GM12878 (cell line): ENCODE results near the gene BBC3. TPM values are rescaled to one million over a fixed set of nuclear protein-coding genes. Genes with fewer than 3 reads are reported as not detected.
A peak's percentile ranks its signal among the peaks of the same experiment; 100 is the strongest.

ENCODE experiments used
- ASH2L ChIP-seq: fragments of 300-600, 200-600 bp; sonication (generic); IDR thresholded peaks from 2 replicates; pipeline ENCODE4 v1.6.1; 2017; ENCODE audit warnings: low read depth, mild to moderate bottlenecking, borderline replicate concordance
- CREM ChIP-seq: IDR thresholded peaks from 2 replicates; pipeline ENCODE4 v1.6.1; 2014; ENCODE audit warnings: antibody characterized with exemption, low read depth
- MEF2A ChIP-seq: IDR thresholded peaks from 2 replicates; pipeline ENCODE4 v1.6.1; 2011; ENCODE audit warnings: low read depth, mild to moderate bottlenecking, low read length, moderate library complexity; ENCODE audit not compliant: insufficient read depth
- MTA2 ChIP-seq: fragments of 450-650 bp; IDR thresholded peaks from 2 replicates; pipeline ENCODE4 v1.6.1; 2016; ENCODE audit warnings: low read depth, mild to moderate bottlenecking, moderate library complexity
- NR2C1 ChIP-seq: fragments of 450-650 bp; IDR thresholded peaks from 2 replicates; pipeline ENCODE4 v1.6.1; 2017; ENCODE audit warnings: antibody characterized with exemption, mild to moderate bottlenecking, moderate library complexity
- PAX5 ChIP-seq: IDR thresholded peaks from 2 replicates; pipeline ENCODE4 v1.6.1; 2011; ENCODE audit warnings: low read depth, low read length, borderline replicate concordance
- PML ChIP-seq: IDR thresholded peaks from 2 replicates; pipeline ENCODE4 v1.6.1; 2012; ENCODE audit warnings: low read length, inconsistent platforms
- RAD21 ChIP-seq: IDR thresholded peaks from 2 replicates; pipeline ENCODE4 v1.6.1; 2011; ENCODE audit warnings: mild to moderate bottlenecking, low read depth, low read length, moderate library complexity; ENCODE audit not compliant: insufficient read depth
- RAD51 ChIP-seq: fragments of 450-650 bp; IDR thresholded peaks from 2 replicates; pipeline ENCODE4 v1.6.1; 2016; ENCODE audit warnings: moderate library complexity, mild to moderate bottlenecking, inconsistent platforms
- RCOR1 ChIP-seq: conservative IDR thresholded peaks from 2 replicates; pipeline ENCODE4 v1.6.1; 2012; ENCODE audit warnings: low read depth, low read length, improper control_type of control experiment
- SMC3 ChIP-seq: IDR thresholded peaks from 2 replicates; pipeline ENCODE4 v1.6.1; 2011; ENCODE audit warnings: low read length, improper control_type of control experiment, borderline replicate concordance
- SP1 ChIP-seq: IDR thresholded peaks from one replicate; pipeline ENCODE4 v1.6.1; 2011; ENCODE audit warnings: low read depth, low read length
- SREBF1 ChIP-seq: IDR thresholded peaks from 2 replicates; pipeline ENCODE4 v1.6.1; 2012; ENCODE audit warnings: mild to moderate bottlenecking, low read length
- TARDBP ChIP-seq: IDR thresholded peaks from 2 replicates; pipeline ENCODE4 v1.6.1; 2016; ENCODE audit warnings: borderline replicate concordance
- ZNF24 ChIP-seq: fragments of 450-650 bp; IDR thresholded peaks from 2 replicates; pipeline ENCODE4 v1.6.1; 2017; ENCODE audit warnings: antibody characterized with exemption, mild to moderate bottlenecking
- ZNF274 ChIP-seq: IDR thresholded peaks from one replicate; pipeline ENCODE4 v1.8.0; 2011; ENCODE audit not compliant: insufficient read length, insufficient read depth
- ZNF384 ChIP-seq: IDR thresholded peaks from 2 replicates; pipeline ENCODE4 v1.6.1; 2012; ENCODE audit warnings: low read depth, mild to moderate bottlenecking, low read length, improper control_type of control experiment, borderline replicate concordance
- polyA plus RNA-seq, 11 experiments: library from polyadenylated mRNA; depleted of rRNA in 4 of 11; unstranded in 6 of 11; stranded (reverse) in 5 of 11; fragments of >200 nt; fragmentation: Nextera tagmentation in 4 of 11; fragmentation: Illumina TruSeq in 1 of 11; extraction: Ambion mirVana in 4 of 11; extraction: Trizol in 1 of 11; gene quantifications; 1 replicate in 1 of 11; 2 replicates in 10 of 11; pipeline versions ENCODE4 v1.2.1 to v1.2.3, GENCODE V29; 2011 to 2016; ENCODE audit warnings: inconsistent platforms in 2 of 11, missing spikeins in 2 of 11, low read depth in 1 of 11
- total RNA-seq, 4 experiments: library from RNA; depleted of rRNA in 3 of 4; stranded (reverse); fragments of >200 nt in 3 of 4; fragmentation: Illumina TruSeq in 1 of 4; extraction: Trizol in 1 of 4; gene quantifications; 2 replicates each; pipeline versions ENCODE4 v1.2.1 to v1.2.3, GENCODE V29; 2013 to 2021
- TF ChIP-seq, protein P1 (sequence below): fragments of 450-650 bp; IDR thresholded peaks from 2 replicates; pipeline ENCODE4 v1.6.1; 2017; ENCODE audit warnings: mild to moderate bottlenecking, moderate library complexity
- TF ChIP-seq, protein P2 (sequence below): fragments of 450-650 bp; IDR thresholded peaks from 2 replicates; pipeline ENCODE4 v1.6.1; 2018; ENCODE audit warnings: borderline replicate concordance, mild to moderate bottlenecking; ENCODE audit not compliant: partially characterized antibody
- TF ChIP-seq, protein P3 (sequence below): IDR thresholded peaks from 2 replicates; pipeline ENCODE4 v1.6.1; 2011; ENCODE audit warnings: borderline replicate concordance, low read depth, mild to moderate bottlenecking, moderate library complexity, mixed read lengths, low read length; ENCODE audit not compliant: insufficient read depth; ENCODE audit errors: extremely low read length
- TF ChIP-seq, protein P4 (sequence below): fragments of 450-650 bp; IDR thresholded peaks from 2 replicates; pipeline ENCODE4 v1.6.1; 2016; ENCODE audit warnings: mild to moderate bottlenecking

The BBC3 gene
- total and polyA plus RNA-seq, 10 of the 15 experiments (the other 5 are each of a cell fraction or from before 2014, with no cell fraction given) = 0.10 to 17.9 (median 7.5) TPM

DNA sequence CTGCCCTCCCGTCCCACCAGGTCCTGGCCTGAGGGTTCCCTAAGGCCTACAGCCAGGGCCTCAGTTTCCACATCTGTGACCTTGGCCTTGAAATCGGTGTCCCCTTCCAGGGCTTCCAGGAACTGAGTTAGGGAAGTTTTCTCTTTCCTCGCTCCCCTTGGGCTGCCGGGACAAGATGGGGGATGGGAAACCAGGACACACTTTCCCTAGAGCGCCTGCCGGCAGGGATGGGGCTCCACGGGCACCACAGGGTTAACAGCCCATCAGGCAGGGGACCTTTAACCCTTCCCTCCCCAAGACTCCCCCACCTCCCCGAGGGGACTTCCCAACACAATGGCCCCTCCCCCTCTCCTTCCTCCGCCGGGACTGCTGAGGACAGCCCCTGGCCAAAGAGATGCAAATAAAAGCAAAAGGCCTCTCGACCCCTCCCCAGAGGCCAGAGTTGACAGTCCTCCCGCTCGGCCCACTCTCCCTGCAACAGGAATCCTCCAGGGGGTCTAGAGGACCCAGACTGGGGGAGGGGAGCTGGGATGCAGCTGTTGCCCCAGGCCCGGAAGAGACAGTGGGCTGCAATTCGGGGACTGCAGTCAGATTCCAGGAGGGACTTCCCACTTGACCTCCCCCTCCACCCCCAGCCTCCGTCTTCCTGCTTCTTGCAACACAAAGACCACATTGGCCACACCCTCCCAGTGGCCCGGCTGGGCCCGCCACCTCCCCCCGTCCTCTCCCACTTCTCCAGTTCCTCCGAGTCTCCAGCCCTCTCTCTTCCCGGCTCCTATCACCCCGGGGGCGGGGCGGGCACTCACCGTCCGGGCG, 3.4 kb downstream of the BBC3 start (continued):
- TF ChIP-seq, protein P1, sequence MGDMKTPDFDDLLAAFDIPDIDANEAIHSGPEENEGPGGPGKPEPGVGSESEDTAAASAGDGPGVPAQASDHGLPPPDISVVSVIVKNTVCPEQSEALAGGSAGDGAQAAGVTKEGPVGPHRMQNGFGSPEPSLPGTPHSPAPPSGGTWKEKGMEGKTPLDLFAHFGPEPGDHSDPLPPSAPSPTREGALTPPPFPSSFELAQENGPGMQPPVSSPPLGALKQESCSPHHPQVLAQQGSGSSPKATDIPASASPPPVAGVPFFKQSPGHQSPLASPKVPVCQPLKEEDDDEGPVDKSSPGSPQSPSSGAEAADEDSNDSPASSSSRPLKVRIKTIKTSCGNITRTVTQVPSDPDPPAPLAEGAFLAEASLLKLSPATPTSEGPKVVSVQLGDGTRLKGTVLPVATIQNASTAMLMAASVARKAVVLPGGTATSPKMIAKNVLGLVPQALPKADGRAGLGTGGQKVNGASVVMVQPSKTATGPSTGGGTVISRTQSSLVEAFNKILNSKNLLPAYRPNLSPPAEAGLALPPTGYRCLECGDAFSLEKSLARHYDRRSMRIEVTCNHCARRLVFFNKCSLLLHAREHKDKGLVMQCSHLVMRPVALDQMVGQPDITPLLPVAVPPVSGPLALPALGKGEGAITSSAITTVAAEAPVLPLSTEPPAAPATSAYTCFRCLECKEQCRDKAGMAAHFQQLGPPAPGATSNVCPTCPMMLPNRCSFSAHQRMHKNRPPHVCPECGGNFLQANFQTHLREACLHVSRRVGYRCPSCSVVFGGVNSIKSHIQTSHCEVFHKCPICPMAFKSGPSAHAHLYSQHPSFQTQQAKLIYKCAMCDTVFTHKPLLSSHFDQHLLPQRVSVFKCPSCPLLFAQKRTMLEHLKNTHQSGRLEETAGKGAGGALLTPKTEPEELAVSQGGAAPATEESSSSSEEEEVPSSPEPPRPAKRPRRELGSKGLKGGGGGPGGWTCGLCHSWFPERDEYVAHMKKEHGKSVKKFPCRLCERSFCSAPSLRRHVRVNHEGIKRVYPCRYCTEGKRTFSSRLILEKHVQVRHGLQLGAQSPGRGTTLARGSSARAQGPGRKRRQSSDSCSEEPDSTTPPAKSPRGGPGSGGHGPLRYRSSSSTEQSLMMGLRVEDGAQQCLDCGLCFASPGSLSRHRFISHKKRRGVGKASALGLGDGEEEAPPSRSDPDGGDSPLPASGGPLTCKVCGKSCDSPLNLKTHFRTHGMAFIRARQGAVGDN = peak; percentile 54
- TF ChIP-seq ASH2L (no peak), MEF2A (no peak), RCOR1 (no peak), SP1 (peak; percentile 6), PML (peak; percentile 76; the same call in 1 of the 2 replicates), RAD51 (no peak), TARDBP (peak; percentile 43; the same call in 1 of the 2 replicates), SREBF1 (no peak), MTA2 (peak; percentile 59; the same call in 1 of the 2 replicates), NR2C1 (peak; percentile 82), ZNF274 (no peak), SMC3 (0 out of 2 replicates have a peak, but pooled peaks have one; percentile 8), ZNF24 (no peak; the same call in 1 of the 2 replicates), PAX5 (peak; percentile 51; the same call in 1 of the 2 replicates), CREM (no peak), RAD21 (no peak), ZNF384 (no peak)
- TF ChIP-seq, protein P2, sequence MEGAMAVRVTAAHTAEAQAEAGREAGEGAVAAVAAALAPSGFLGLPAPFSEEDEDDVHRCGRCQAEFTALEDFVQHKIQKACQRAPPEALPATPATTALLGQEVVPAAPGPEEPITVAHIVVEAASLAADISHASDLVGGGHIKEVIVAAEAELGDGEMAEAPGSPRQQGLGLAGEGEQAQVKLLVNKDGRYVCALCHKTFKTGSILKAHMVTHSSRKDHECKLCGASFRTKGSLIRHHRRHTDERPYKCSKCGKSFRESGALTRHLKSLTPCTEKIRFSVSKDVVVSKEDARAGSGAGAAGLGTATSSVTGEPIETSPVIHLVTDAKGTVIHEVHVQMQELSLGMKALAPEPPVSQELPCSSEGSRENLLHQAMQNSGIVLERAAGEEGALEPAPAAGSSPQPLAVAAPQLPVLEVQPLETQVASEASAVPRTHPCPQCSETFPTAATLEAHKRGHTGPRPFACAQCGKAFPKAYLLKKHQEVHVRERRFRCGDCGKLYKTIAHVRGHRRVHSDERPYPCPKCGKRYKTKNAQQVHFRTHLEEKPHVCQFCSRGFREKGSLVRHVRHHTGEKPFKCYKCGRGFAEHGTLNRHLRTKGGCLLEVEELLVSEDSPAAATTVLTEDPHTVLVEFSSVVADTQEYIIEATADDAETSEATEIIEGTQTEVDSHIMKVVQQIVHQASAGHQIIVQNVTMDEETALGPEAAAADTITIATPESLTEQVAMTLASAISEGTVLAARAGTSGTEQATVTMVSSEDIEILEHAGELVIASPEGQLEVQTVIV = peak; percentile 57
- TF ChIP-seq, protein P3, sequence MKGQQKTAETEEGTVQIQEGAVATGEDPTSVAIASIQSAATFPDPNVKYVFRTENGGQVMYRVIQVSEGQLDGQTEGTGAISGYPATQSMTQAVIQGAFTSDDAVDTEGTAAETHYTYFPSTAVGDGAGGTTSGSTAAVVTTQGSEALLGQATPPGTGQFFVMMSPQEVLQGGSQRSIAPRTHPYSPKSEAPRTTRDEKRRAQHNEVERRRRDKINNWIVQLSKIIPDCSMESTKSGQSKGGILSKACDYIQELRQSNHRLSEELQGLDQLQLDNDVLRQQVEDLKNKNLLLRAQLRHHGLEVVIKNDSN = no peak
- TF ChIP-seq, protein P4, sequence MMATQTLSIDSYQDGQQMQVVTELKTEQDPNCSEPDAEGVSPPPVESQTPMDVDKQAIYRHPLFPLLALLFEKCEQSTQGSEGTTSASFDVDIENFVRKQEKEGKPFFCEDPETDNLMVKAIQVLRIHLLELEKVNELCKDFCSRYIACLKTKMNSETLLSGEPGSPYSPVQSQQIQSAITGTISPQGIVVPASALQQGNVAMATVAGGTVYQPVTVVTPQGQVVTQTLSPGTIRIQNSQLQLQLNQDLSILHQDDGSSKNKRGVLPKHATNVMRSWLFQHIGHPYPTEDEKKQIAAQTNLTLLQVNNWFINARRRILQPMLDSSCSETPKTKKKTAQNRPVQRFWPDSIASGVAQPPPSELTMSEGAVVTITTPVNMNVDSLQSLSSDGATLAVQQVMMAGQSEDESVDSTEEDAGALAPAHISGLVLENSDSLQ = no peak; the same call in 1 of the 2 replicates
